Measurements from ENCODE around the gene PHLDA3. TPM values are rescaled to one million over a fixed set of nuclear protein-coding genes. Genes with fewer than 3 reads are reported as not detected.

The PHLDA3 gene
- total RNA-seq = 10 to 100 TPM; 14.4 to 80.2 (median 43.7) TPM

DNA sequence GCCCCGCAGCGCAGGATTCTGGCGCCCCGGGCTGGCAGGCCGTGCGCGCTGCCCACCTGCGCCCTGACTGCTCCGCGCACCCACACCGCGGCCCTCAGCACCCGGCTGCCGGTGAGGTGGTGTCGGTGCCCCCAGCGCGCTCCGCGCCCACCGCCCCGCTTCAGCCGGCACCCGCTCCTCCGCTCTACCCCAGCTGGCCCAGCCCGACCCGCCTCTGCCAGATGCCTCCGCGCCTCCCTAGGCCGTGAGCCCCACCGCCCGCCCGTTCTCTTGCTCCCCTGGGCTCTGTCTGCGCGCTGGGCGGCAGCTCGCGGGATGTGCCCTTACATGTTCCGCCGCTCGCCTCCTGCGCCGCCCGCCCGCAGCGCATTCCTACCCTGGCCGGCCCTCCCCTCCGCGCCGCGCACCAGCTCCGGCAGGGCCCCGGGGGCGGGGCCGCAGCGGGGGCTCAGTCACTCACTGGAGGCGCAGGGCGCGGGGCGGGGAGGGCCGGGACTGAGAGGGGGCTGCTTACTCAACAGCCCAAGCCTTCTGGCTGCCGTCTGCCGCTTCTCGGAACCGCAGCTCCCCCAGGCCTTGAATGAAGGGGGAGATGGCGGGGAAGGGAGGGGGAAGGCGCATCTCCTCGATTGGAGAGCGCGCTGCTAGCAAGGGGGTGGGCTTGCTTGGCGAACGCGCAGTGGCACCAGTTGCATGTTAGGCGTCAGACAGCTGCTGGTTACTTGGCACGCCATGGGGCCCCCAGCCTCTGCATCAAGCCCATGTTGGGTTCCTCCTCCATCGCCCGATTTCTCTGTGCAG, at the start of gene PHLDA3:
Gene PHLDA3 (minus strand): TSS at position 345 of the 801 bp plus-strand sequence. CDS start 402 bp downstream, outside the sequence.
- DNase-seq = peak; percentile 94 to 96
- TF ChIP-seq CTCF (IDR thresholded peaks at IDR 0.05) = peak in 2 of 4 experiments; percentile 2 to 24
- TF ChIP-seq POLR2A (IDR thresholded peaks at IDR 0.05) = peak; percentile 89 to 95
- Histone ChIP-seq H3K36me3 (no peaks in the 10 kb centered on the region), H3K27ac (peak within 1 kb of the TSS; percentile 95 to 99), H3K27me3 (no peaks in the 10 kb centered on the region), H3K4me1 (peaks cover 0 to 10% of the 10 kb centered on the region in 2 donors), H3K4me3 (peak within 1 kb of the TSS; percentile 64 to 94), H3K9me3 (no peaks in the 10 kb centered on the region)
- intact Hi-C loops (cut with DNase I; ENCODE audit: low total_unique reads) = no loop called here

GRCh38 chr1:201518071-201518470, 49.1 kb upstream of the PHLDA3 start:
- no peaks in the 10 kb centered on the region for H3K27me3 ChIP-seq
- no peaks in the 10 kb centered on the region for H3K36me3 ChIP-seq
- no peak overlapping the region for H3K4me3 ChIP-seq
- no peak overlapping the region for H3K27ac ChIP-seq
- intact Hi-C loops (cut with DNase I; ENCODE audit: low total_unique reads) = no loop called here
- peak in 1 of 2 donors; percentile 14 for DNase-seq
- TF ChIP-seq POLR2A (IDR thresholded peaks at IDR 0.05) = no peak
- no peak for TF ChIP-seq CTCF (IDR thresholded peaks at IDR 0.05)
- no peaks in the 10 kb centered on the region for H3K4me1 ChIP-seq
- no peaks in the 10 kb centered on the region for H3K9me3 ChIP-seq

DNA sequence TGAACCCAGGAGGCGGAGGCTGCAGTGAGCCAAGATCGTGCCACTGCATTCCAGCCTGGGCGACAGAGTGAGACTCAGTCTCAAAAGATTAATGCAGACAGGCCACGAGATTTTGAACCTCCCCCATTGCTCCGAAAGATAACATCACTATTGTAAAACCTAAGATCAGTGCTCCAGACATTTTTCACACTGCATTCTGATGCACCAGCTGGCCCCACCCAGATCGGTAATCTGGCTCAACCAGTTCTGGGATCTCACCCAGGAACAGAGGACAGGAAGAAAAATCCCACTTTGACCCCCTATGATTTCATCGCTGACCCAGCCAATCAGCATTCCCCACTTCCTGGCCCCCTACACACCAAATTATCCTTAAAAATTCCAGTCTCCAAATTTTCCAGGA, 48.6 kb upstream of the PHLDA3 start:
- Histone ChIP-seq H3K27ac (no peak overlapping the region), H3K27me3 (no peaks in the 10 kb centered on the region), H3K36me3 (no peaks in the 10 kb centered on the region), H3K4me1 (no peaks in the 10 kb centered on the region), H3K4me3 (no peak overlapping the region), H3K9me3 (no peaks in the 10 kb centered on the region)
- TF ChIP-seq POLR2A (IDR thresholded peaks at IDR 0.05) = no peak
- TF ChIP-seq CTCF (IDR thresholded peaks at IDR 0.05) = no peak
- DNase-seq = peak in 1 of 2 donors; percentile 16
- intact Hi-C loops (cut with DNase I; ENCODE audit: low total_unique reads) = no loop called here

DNA sequence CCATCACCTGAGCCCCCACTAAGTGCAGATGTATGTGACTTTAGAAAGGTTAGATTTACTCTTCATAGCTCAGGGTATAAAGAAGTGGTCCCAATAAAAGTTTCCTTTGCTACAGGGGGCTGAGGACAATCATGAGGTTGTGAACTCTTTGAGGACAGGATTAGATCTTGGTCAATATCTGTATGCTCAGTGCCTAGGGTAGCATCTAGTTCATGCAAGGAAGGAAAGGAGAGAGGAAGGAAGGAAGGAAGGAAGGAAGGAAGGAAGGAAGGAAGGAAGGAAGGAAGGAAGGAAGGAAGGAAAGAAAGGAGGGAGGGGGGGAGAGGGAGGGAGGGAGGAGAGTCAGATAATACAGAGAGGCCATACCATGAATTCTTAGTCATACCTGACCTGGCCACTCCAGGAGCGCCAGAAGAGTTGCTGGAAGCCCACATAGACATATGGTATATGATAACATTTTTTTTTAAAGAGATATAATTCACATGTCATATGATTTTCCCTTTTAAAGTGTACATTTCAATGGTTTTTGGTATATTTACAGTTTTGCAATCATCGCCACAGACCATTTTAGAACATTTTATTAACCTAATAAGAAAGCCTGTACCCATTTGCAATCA, 47.6 kb upstream of the PHLDA3 start:
- intact Hi-C loops (cut with DNase I; ENCODE audit: low total_unique reads) = no loop called here
- H3K36me3 ChIP-seq = no peaks in the 10 kb centered on the region
- H3K27me3 ChIP-seq = no peaks in the 10 kb centered on the region
- H3K4me3 ChIP-seq = no peak overlapping the region
- DNase-seq = no peak
- H3K9me3 ChIP-seq = no peaks in the 10 kb centered on the region
- H3K4me1 ChIP-seq = peaks cover 0 to 1% of the 10 kb centered on the region in 2 donors
- no peak for TF ChIP-seq POLR2A (IDR thresholded peaks at IDR 0.05)
- TF ChIP-seq CTCF (IDR thresholded peaks at IDR 0.05) = no peak
- H3K27ac ChIP-seq = no peak overlapping the region

DNA sequence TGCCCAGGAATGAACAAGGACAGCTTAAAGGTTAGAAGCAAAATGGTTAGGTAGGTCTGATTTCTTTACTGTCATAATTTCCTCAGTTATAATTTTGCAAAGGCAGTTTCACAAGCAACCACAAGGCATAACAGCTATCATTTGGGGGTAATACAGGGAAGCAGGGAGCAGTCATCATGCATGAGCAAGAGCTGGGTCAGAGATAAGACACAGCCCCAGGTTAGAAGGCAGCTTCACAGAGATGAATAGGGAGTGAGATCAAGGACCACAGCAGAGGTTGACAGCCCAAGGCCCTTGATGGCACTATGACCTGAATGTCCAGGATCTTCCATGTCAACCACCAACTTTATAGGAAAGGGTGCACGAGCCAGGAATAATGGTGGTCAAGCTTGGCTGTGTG, 46.9 kb upstream of the PHLDA3 start:
- TF ChIP-seq CTCF (IDR thresholded peaks at IDR 0.05) = no peak
- TF ChIP-seq POLR2A (IDR thresholded peaks at IDR 0.05) = no peak
- intact Hi-C loops (cut with DNase I; ENCODE audit: low total_unique reads) = no loop called here

More for the DNA sequence above, 46.9 kb upstream of the PHLDA3 start:
- Histone ChIP-seq H3K27me3 (no peaks in the 10 kb centered on the region), H3K27ac (no peak overlapping the region), H3K4me1 (peaks cover 0 to 4% of the 10 kb centered on the region in 2 donors), H3K36me3 (no peaks in the 10 kb centered on the region), H3K4me3 (no peak overlapping the region), H3K9me3 (no peaks in the 10 kb centered on the region)
- DNase-seq = no peak
